ENCODE results near the gene PTOV1. TPM values are rescaled to one million over a fixed set of nuclear protein-coding genes. Genes with fewer than 3 reads are reported as not detected.

The PTOV1 gene
- total and polyA plus RNA-seq, 2 experiments from 2014 or later: 114 to 294 TPM

- Histone ChIP-seq H3K27ac (peak overlapping the region; percentile 70), H2AFZ (peak overlapping the region; percentile 84), H3K27me3 (no peaks in the 10 kb centered on the region), H3K79me2 (no peaks in the 10 kb centered on the region), H3K4me2 (peak overlapping the region; percentile 98), H3K4me1 (ENCODE audit: insufficient read depth) (peaks cover 11% of the 10 kb centered on the region), H3K4me3 (peak overlapping the region; percentile 36), H3K9me2 (replicated peaks; ENCODE audit: insufficient read depth) (no peaks in the 10 kb centered on the region), H3K9me3 (ENCODE audit: low read depth) (no peaks in the 10 kb centered on the region), H3K36me3 (replicated peaks; ENCODE audit: insufficient read depth, low read depth) (no peaks in the 10 kb centered on the region), H4K20me1 (ENCODE audit: insufficient read depth, poor library complexity, severe bottlenecking) (no peaks in the 10 kb centered on the region)
- no peak for TF ChIP-seq EZH2 (IDR thresholded peaks at IDR 0.05; ENCODE audit: borderline replicate concordance)
- no peak for TF ChIP-seq EZH2phosphoT487 (IDR thresholded peaks at IDR 0.05; ENCODE audit: low read depth, severe bottlenecking, unreplicated experiment)
- no peak for TF ChIP-seq CTCF (IDR thresholded peaks at IDR 0.05; ENCODE audit: poor library complexity)
- WGBS (ENCODE audit: low lambda C conversion rate, missing lambda C conversion rate): 4% methylated on average over 6 of the region's 31 CpGs
- DNase-seq (ENCODE audit: low spot score): peak; percentile 96
These were observed 42.2 kb upstream of the PTOV1 start for GRCh38 chr19:49808711-49809159.

GRCh38 chr19:49809160-49809940 is 41.6 kb upstream of the PTOV1 start:
- no peaks in the 10 kb centered on the region for H3K9me2 ChIP-seq (replicated peaks; ENCODE audit: insufficient read depth)
- peak; percentile 67 for DNase-seq (ENCODE audit: low spot score)
- H3K27ac ChIP-seq: peak overlapping the region; percentile 70
- 13% methylated on average over 43 of the region's 50 CpGs for WGBS (ENCODE audit: low lambda C conversion rate, missing lambda C conversion rate)
- H3K79me2 ChIP-seq: no peaks in the 10 kb centered on the region
- H4K20me1 ChIP-seq (ENCODE audit: insufficient read depth, poor library complexity, severe bottlenecking): no peaks in the 10 kb centered on the region
- TF ChIP-seq EZH2 (IDR thresholded peaks at IDR 0.05; ENCODE audit: borderline replicate concordance) (no peak), CTCF (IDR thresholded peaks at IDR 0.05; ENCODE audit: poor library complexity) (peak; percentile 16), EZH2phosphoT487 (IDR thresholded peaks at IDR 0.05; ENCODE audit: low read depth, severe bottlenecking, unreplicated experiment) (no peak)
- no peaks in the 10 kb centered on the region for H3K36me3 ChIP-seq (replicated peaks; ENCODE audit: insufficient read depth, low read depth)
- no peaks in the 10 kb centered on the region for H3K9me3 ChIP-seq (ENCODE audit: low read depth)
- peak overlapping the region; percentile 84 for H2AFZ ChIP-seq
- peak overlapping the region; percentile 98 for H3K4me2 ChIP-seq
- H3K4me1 ChIP-seq (ENCODE audit: insufficient read depth): peaks cover 11% of the 10 kb centered on the region
- peak overlapping the region; percentile 36 for H3K4me3 ChIP-seq
- no peaks in the 10 kb centered on the region for H3K27me3 ChIP-seq

- Histone ChIP-seq H3K36me3 (replicated peaks; ENCODE audit: insufficient read depth, low read depth) (no peaks in the 10 kb centered on the region), H3K9me2 (replicated peaks; ENCODE audit: insufficient read depth) (no peaks in the 10 kb centered on the region), H3K4me1 (ENCODE audit: insufficient read depth) (peaks cover 11% of the 10 kb centered on the region), H3K27me3 (no peaks in the 10 kb centered on the region), H3K79me2 (no peaks in the 10 kb centered on the region), H3K4me3 (no peak overlapping the region), H3K27ac (peak overlapping the region; percentile 70), H3K4me2 (peak overlapping the region; percentile 98), H4K20me1 (ENCODE audit: insufficient read depth, poor library complexity, severe bottlenecking) (no peaks in the 10 kb centered on the region), H3K9me3 (ENCODE audit: low read depth) (no peaks in the 10 kb centered on the region), H2AFZ (no peak overlapping the region)
- DNase-seq (ENCODE audit: low spot score): no peak
- TF ChIP-seq EZH2 (IDR thresholded peaks at IDR 0.05; ENCODE audit: borderline replicate concordance): no peak
- no peak for TF ChIP-seq CTCF (IDR thresholded peaks at IDR 0.05; ENCODE audit: poor library complexity)
- no peak for TF ChIP-seq EZH2phosphoT487 (IDR thresholded peaks at IDR 0.05; ENCODE audit: low read depth, severe bottlenecking, unreplicated experiment)
- WGBS (ENCODE audit: low lambda C conversion rate, missing lambda C conversion rate): 93% methylated on average over 5 of the region's 5 CpGs
These were observed 41.0 kb upstream of the PTOV1 start for GRCh38 chr19:49809941-49810389.
